Uterus (tissue), 2 donors: ENCODE measurements around the gene TRIM28.

Experiments
- CTCF ChIP-seq, 4 experiments: fragments of 200-600 bp in 2 of 4; fragments of 450-650 bp in 2 of 4; sonication (generic) in 2 of 4; IDR thresholded peaks; one replicate each; pipeline ENCODE4 v1.5.1; 2016 to 2019; ENCODE audit warnings: antibody characterized with exemption in 4 of 4, mild to moderate bottlenecking in 2 of 4, moderate library complexity in 1 of 4
- POLR2A ChIP-seq, 2 donors: fragments of 450-650 bp; IDR thresholded peaks; one replicate each; pipeline ENCODE4 v1.6.1; 2016; ENCODE audit warnings: antibody characterized with exemption in 2 of 2, mild to moderate bottlenecking in 1 of 2, moderate library complexity in 1 of 2

- TF ChIP-seq CTCF (IDR thresholded peaks at IDR 0.05) (no peak), POLR2A (IDR thresholded peaks at IDR 0.05) (no peak)
Measured at GRCh38 chr19:58555920-58556621, 12.2 kb downstream of the TRIM28 start.
